ENCODE measurements around the gene METTL8.

METTL8 gene

DNA sequence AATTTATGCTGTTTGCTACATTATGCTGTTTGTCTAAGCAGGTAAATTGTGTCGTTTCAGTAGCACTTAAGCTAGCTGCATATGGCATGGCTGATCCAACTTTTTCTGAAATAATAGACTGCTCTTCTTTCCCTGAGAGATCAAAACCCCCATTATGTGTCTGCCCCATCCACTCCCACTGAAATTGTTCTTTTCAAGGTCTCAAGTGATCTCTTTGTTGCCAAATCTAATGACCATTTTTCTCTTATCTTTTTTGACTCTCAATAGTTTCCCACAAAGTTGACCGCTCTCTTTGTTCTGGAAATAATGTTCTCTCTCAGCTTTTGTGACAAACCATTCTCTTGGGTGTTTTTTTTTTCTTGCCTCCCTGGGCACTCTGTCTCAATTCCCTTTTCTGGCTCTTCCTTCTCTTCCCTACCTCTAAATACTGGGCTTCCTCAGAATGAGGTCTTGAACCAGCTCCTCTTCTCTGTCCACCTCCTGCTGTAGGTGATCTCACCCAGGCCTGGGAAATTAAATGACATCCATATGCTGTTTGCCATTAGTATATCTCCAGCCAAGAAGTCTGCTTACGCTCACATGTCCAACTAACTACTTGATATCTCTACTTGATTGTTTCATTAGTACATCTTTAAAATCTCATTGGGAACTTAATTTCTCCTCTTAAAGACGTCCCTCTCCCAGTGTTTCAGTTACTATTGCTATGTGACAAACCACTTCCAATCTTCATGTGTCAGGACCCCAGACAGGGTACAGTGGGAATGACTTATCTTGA is 165.7 kb downstream of the METTL8 start:
- WGBS, 2 experiments: 81 to 83% methylated on average over 4 of the region's 4 CpGs
- Histone ChIP-seq H3K4me3 (ENCODE audit: insufficient read depth, low read depth, low read length) (no peak overlapping the region), H3K27ac (ENCODE audit: insufficient read depth, low read depth, low read length, poor library complexity, severe bottlenecking) (no peak overlapping the region), H3K36me3 (ENCODE audit: control insufficient read depth, insufficient read depth, low read length) (no peaks in the 10 kb centered on the region), H3K9me3 (ENCODE audit: control insufficient read depth, low read length) (no peaks in the 10 kb centered on the region), H3K4me1 (ENCODE audit: control insufficient read depth, insufficient read depth, low read length) (peaks cover 8% of the 10 kb centered on the region), H3K27me3 (ENCODE audit: control insufficient read depth, insufficient read depth, low read length, poor library complexity, severe bottlenecking) (no peaks in the 10 kb centered on the region)
